BLaER1 treated with 17β-estradiol and CSF1 and Interleukin-3, amounts not matched to agents 10 nM and 100 nM (cell line): ENCODE results near the gene DERA.
"Not testable (repeated sequence)": the region's sequence is repeated elsewhere in the genome, so short reads cannot be mapped to it uniquely, and the experiment has no call there.

Experiments
- H3K27ac ChIP-seq, 11 experiments: shearing (Covaris generic); formaldehyde crosslinking; 2 replicates each; pipeline ENCODE4 v1.8.1; 2022
- H3K27me3 ChIP-seq, 11 experiments: shearing (Covaris generic); formaldehyde crosslinking; 2 replicates each; pipeline ENCODE4 v1.8.1; 2022
- H3K36me3 ChIP-seq, 11 experiments: shearing (Covaris generic); formaldehyde crosslinking; 2 replicates each; pipeline ENCODE4 v1.8.1; 2022
- H3K4me1 ChIP-seq, 10 experiments: shearing (Covaris generic); formaldehyde crosslinking; 2 replicates each; pipeline ENCODE4 v1.8.1; 2022
- H3K4me2 ChIP-seq, 11 experiments: shearing (Covaris generic); formaldehyde crosslinking; 2 replicates each; pipeline ENCODE4 v1.8.1; 2022
- H3K4me3 ChIP-seq, 10 experiments: shearing (Covaris generic); formaldehyde crosslinking; 2 replicates each; pipeline ENCODE4 v1.8.1; 2022
- H3K9ac ChIP-seq, 11 experiments: shearing (Covaris generic); formaldehyde crosslinking; 2 replicates each; pipeline ENCODE4 v1.8.1; 2022
- H3K9me3 ChIP-seq, 11 experiments: shearing (Covaris generic); formaldehyde crosslinking; replicated peaks in 1 of 11; 2 replicates each; pipeline ENCODE4 v1.8.1; 2022
- H4K20me1 ChIP-seq, 11 experiments: shearing (Covaris generic); formaldehyde crosslinking; 2 replicates each; pipeline ENCODE4 v1.8.1; 2022
- Cebpa-rat ChIP-seq, 11 experiments: shearing (Covaris generic); IDR thresholded peaks; 2 replicates each; pipeline ENCODE4 v1.8.1; 2022

Gene DERA

GRCh38 chr12:15963271-15963670, 52.1 kb downstream of the DERA start:
- Histone ChIP-seq H3K27me3 (no peaks in the 10 kb centered on the region), H4K20me1 (no peaks in the 10 kb centered on the region; a peak in 1 of 22 replicates), H3K4me2 (no peak overlapping the region), H3K27ac (no peak overlapping the region), H3K4me1 (no peaks in the 10 kb centered on the region), H3K9me3 (no peaks in the 10 kb centered on the region), H3K9ac (no peak overlapping the region), H3K36me3 (peaks cover 50 to 95% (median 63%) of the 10 kb centered on the region in 11 experiments), H3K4me3 (no peak overlapping the region)
- TF ChIP-seq Cebpa-rat (IDR thresholded peaks at IDR 0.05) = no peak

- H3K27me3 ChIP-seq = no peaks in the 10 kb centered on the region
- no peaks in the 10 kb centered on the region; a peak in 1 of 22 replicates for H4K20me1 ChIP-seq
- no peak overlapping the region for H3K27ac ChIP-seq
- H3K4me3 ChIP-seq = no peak overlapping the region
- peaks cover 30 to 87% (median 55%) of the 10 kb centered on the region in 11 experiments for H3K36me3 ChIP-seq
- H3K4me2 ChIP-seq = no peak overlapping the region
- no peak for TF ChIP-seq Cebpa-rat (IDR thresholded peaks at IDR 0.05)
- no peaks in the 10 kb centered on the region for H3K4me1 ChIP-seq
- no peaks in the 10 kb centered on the region for H3K9me3 ChIP-seq
- H3K9ac ChIP-seq = no peak overlapping the region
These were observed 55.3 kb downstream of the DERA start for GRCh38 chr12:15966426-15966825.

GRCh38 chr12:15967053-15967452, 55.9 kb downstream of the DERA start:
- H4K20me1 ChIP-seq, H3K27me3 ChIP-seq, H3K4me2 ChIP-seq, H3K4me3 ChIP-seq, H3K9ac ChIP-seq, H3K9me3 ChIP-seq, H3K4me1 ChIP-seq, H3K27ac ChIP-seq: not testable (repeated sequence)
- H3K36me3 ChIP-seq = peaks cover 23 to 87% (median 53%) of the 10 kb centered on the region in 11 experiments

GRCh38 chr12:15971211-15971610, 60.1 kb downstream of the DERA start:
- TF ChIP-seq Cebpa-rat (IDR thresholded peaks at IDR 0.05) = no peak
- no peak overlapping the region for H3K27ac ChIP-seq
- H3K4me1 ChIP-seq = no peaks in the 10 kb centered on the region
- no peaks in the 10 kb centered on the region for H3K27me3 ChIP-seq
- no peaks in the 10 kb centered on the region for H3K9me3 ChIP-seq
- no peaks in the 10 kb centered on the region for H4K20me1 ChIP-seq
- H3K36me3 ChIP-seq = peaks cover 7 to 66% (median 34%) of the 10 kb centered on the region in 11 experiments; a peak in 19 of 22 replicates
- no peak overlapping the region for H3K4me3 ChIP-seq
- H3K9ac ChIP-seq = no peak overlapping the region
- H3K4me2 ChIP-seq = no peak overlapping the region

- H3K4me2 ChIP-seq = no peak overlapping the region
- no peaks in the 10 kb centered on the region for H4K20me1 ChIP-seq
- no peaks in the 10 kb centered on the region for H3K9me3 ChIP-seq
- H3K4me3 ChIP-seq = no peak overlapping the region
- no peaks in the 10 kb centered on the region for H3K27me3 ChIP-seq
- no peak overlapping the region for H3K9ac ChIP-seq
- peaks cover 6 to 67% (median 41%) of the 10 kb centered on the region in 11 experiments; a peak in 18 of 22 replicates for H3K36me3 ChIP-seq
- no peak for TF ChIP-seq Cebpa-rat (IDR thresholded peaks at IDR 0.05)
- H3K27ac ChIP-seq = no peak overlapping the region
- H3K4me1 ChIP-seq = no peaks in the 10 kb centered on the region
These were observed 61.8 kb downstream of the DERA start for GRCh38 chr12:15972894-15973293.

- H3K4me3 ChIP-seq = no peak overlapping the region
These were observed 67.1 kb downstream of the DERA start for GRCh38 chr12:15977999-15978951.

GRCh38 chr12:15979096-15980092, 68.3 kb downstream of the DERA start:
- Histone ChIP-seq H3K4me1 (peaks cover 0 to 6% (median 0%) of the 10 kb centered on the region in 10 experiments; a peak in 2 of 20 replicates), H3K9me3 (no peaks in the 10 kb centered on the region), H3K27me3 (no peaks in the 10 kb centered on the region), H3K4me2 (no peak overlapping the region; a peak in 1 of 22 replicates), H3K27ac (no peak overlapping the region), H3K36me3 (peaks cover 13 to 65% (median 39%) of the 10 kb centered on the region in 11 experiments; a peak in 18 of 22 replicates), H3K9ac (no peak overlapping the region), H3K4me3 (no peak overlapping the region), H4K20me1 (no peaks in the 10 kb centered on the region)
- no peak for TF ChIP-seq Cebpa-rat (IDR thresholded peaks at IDR 0.05)

More at GRCh38 chr12:15977999-15978951, 67.1 kb downstream of the DERA start:
- Histone ChIP-seq H3K4me2 (no peak overlapping the region), H3K36me3 (peaks cover 6 to 54% (median 28%) of the 10 kb centered on the region in 11 experiments; a peak in 16 of 22 replicates), H3K9ac (no peak overlapping the region), H4K20me1 (no peaks in the 10 kb centered on the region), H3K27ac (no peak overlapping the region), H3K4me1 (peaks cover 0 to 6% (median 0%) of the 10 kb centered on the region in 10 experiments; a peak in 2 of 20 replicates), H3K9me3 (no peaks in the 10 kb centered on the region), H3K27me3 (no peaks in the 10 kb centered on the region)
- TF ChIP-seq Cebpa-rat (IDR thresholded peaks at IDR 0.05) = no peak

- H3K9me3 ChIP-seq = peaks cover 0 to 3% (median 0%) of the 10 kb centered on the region in 11 experiments; a peak in 3 of 22 replicates
- TF ChIP-seq Cebpa-rat (IDR thresholded peaks at IDR 0.05) = no peak
- H3K4me2 ChIP-seq = no peak overlapping the region
- H3K36me3 ChIP-seq = peaks cover 12 to 62% (median 32%) of the 10 kb centered on the region in 11 experiments; a peak in 21 of 22 replicates
- no peaks in the 10 kb centered on the region for H4K20me1 ChIP-seq
- H3K9ac ChIP-seq = no peak overlapping the region
- H3K27ac ChIP-seq = no peak overlapping the region
- peaks cover 0 to 14% (median 4%) of the 10 kb centered on the region in 10 experiments; a peak in 7 of 20 replicates for H3K4me1 ChIP-seq
- no peaks in the 10 kb centered on the region for H3K27me3 ChIP-seq
- H3K4me3 ChIP-seq = no peak overlapping the region
These were observed 70.9 kb downstream of the DERA start for GRCh38 chr12:15982071-15982470.
